Measurements from ENCODE around the gene UNC5A.

UNC5A gene

GRCh38 chr5:176821441-176821840 lies 11.1 kb downstream of the UNC5A start:
- DNase-seq (ENCODE audit: low read depth): no peak

GRCh38 chr5:176822041-176822792 lies 11.9 kb downstream of the UNC5A start:
- no peak for DNase-seq (ENCODE audit: low read depth)

- DNase-seq (ENCODE audit: low read depth): no peak
Measured at GRCh38 chr5:176822793-176823481, 12.6 kb downstream of the UNC5A start.

GRCh38 chr5:176823869-176824412 lies 13.6 kb downstream of the UNC5A start:
- no peak for DNase-seq (ENCODE audit: low read depth)

- DNase-seq (ENCODE audit: low read depth): no peak
Measured at GRCh38 chr5:176824604-176825003, 14.2 kb downstream of the UNC5A start.

- DNase-seq (ENCODE audit: low read depth): no peak
Measured at GRCh38 chr5:176825234-176825633, 14.9 kb downstream of the UNC5A start.

- no peak for DNase-seq (ENCODE audit: low read depth)
Measured at GRCh38 chr5:176825957-176826356, 15.6 kb downstream of the UNC5A start.

GRCh38 chr5:176827736-176828414 lies 17.5 kb downstream of the UNC5A start:
- no peak for DNase-seq (ENCODE audit: low read depth)

- DNase-seq (ENCODE audit: low read depth): no peak
Measured at GRCh38 chr5:176829320-176829719, 19.0 kb downstream of the UNC5A start.

GRCh38 chr5:176830422-176830994 lies 20.1 kb downstream of the UNC5A start:
- no peak for DNase-seq (ENCODE audit: low read depth)

GRCh38 chr5:176830995-176831423 lies 20.6 kb downstream of the UNC5A start:
- no peak for DNase-seq (ENCODE audit: low read depth)

GRCh38 chr5:176831425-176831824 lies 21.1 kb downstream of the UNC5A start:
- no peak for DNase-seq (ENCODE audit: low read depth)

GRCh38 chr5:176832162-176832561 lies 21.8 kb downstream of the UNC5A start:
- DNase-seq (ENCODE audit: low read depth): no peak

GRCh38 chr5:176833286-176833685 lies 22.9 kb downstream of the UNC5A start:
- no peak for DNase-seq (ENCODE audit: low read depth)

- no peak for DNase-seq (ENCODE audit: low read depth)
Measured at GRCh38 chr5:176835918-176836317, 25.6 kb downstream of the UNC5A start.

- no peak for DNase-seq (ENCODE audit: low read depth)
Measured at GRCh38 chr5:176836811-176837706, 26.7 kb downstream of the UNC5A start.

GRCh38 chr5:176837707-176838115 lies 27.4 kb downstream of the UNC5A start:
- DNase-seq (ENCODE audit: low read depth): peak; percentile 73

GRCh38 chr5:176843673-176844072 lies 33.3 kb downstream of the UNC5A start:
- no peak for DNase-seq (ENCODE audit: low read depth)

- DNase-seq (ENCODE audit: low read depth): no peak
Measured at GRCh38 chr5:176844281-176844680, 33.9 kb downstream of the UNC5A start.

- no peak for DNase-seq (ENCODE audit: low read depth)
Measured at GRCh38 chr5:176844706-176845391, 34.5 kb downstream of the UNC5A start.

- no peak for DNase-seq (ENCODE audit: low read depth)
Measured at GRCh38 chr5:176845392-176845713, 35.0 kb downstream of the UNC5A start.
